Glomerular endothelial cell (primary cell): Measurements from ENCODE around the gene CEND1. TPM values are rescaled to one million over a fixed set of nuclear protein-coding genes. Genes with fewer than 3 reads are reported as not detected.

Experiments used
- DNase-seq: peaks from one replicate; pipeline ENCODE4 v3.0.0-alpha.2; 2011; ENCODE audit warnings: low read depth, low spot score; ENCODE audit errors: extremely low read depth
- total RNA-seq: library from RNA; depleted of rRNA; stranded (reverse); fragments of >200 nt; gene quantifications from 2 replicates; pipeline ENCODE4 v1.2.3, GENCODE V29; 2015

Gene CEND1
- total RNA-seq, 1 donor from 2014 or later, result 0.58 TPM

DNA sequence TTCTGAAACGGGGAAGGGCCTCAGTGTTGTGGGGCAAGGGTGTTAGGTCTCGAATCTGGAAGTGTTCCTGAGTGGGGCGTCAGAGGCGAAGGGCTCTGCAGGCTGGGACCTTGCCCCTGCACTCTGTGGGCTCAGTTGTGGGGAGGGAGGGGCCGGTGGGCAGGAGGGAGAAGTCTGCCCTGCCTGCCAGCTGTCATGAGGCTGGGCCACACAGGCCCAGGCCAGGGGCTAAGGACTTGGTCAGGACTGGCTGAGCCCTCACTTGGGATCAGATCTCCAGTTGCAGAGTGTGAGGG, 38.0 kb upstream of the CEND1 start, which contains the start of gene CRACR2B:
Gene CRACR2B, plus strand, starts transcription at position 23 of the 296 bp plus-strand sequence. CDS start 689 bp downstream, outside the sequence.
- no peak for DNase-seq

DNA sequence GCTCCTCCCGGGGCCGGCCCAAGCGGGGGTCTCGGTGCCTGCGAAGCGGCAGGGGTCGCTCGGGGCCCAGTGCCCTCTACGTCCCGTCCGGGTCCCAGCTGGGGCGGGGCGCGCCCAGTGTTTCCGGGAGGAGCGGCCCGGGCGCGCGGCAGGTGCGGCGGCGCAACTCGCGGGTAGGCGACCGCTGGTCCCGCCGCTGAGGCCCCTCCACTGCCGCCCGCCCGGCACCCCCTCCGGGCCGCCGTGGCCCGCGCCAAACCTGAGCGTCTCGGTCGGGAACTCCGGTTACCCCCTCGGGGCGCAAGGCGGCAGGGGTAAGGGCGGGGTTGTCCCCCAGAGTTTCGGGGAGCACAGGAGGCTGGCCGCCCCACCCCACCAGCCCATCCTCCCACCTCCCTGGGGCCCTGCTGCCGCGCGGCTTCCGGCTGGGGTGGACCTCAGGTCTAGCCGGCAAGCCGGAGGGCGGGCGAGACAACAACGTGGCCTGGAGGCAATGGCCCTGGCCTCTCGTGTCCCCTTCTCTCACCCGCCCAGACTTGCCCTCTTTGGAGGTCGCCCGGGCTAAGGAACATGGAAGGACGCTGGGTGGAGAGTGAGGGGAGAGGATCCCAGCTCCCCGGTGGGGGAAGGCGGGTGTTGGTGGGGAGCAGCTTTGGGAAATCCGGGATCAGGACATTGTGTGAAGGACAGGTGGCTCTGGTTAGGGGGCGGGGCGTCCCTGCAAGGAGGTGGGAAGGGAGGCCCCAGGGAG, 37.4 kb upstream of the CEND1 start:
- DNase-seq, result no peak

DNA sequence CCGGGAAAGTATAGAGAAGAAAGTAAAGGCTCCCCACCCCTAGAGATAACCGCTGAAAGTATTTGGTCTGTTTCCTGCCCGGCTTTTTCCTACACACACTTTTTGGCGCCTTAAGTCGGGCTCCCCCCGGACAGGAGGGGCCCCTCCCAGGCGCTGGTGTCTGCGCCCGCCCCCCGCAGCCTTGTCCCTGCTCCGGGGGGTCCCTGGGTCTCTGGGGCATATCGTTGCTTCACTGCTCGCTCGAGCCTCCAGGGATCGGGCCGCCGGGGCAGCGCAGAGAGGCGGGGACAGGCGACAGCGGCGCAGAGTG, 36.9 kb upstream of the CEND1 start:
- no peak for DNase-seq

DNA sequence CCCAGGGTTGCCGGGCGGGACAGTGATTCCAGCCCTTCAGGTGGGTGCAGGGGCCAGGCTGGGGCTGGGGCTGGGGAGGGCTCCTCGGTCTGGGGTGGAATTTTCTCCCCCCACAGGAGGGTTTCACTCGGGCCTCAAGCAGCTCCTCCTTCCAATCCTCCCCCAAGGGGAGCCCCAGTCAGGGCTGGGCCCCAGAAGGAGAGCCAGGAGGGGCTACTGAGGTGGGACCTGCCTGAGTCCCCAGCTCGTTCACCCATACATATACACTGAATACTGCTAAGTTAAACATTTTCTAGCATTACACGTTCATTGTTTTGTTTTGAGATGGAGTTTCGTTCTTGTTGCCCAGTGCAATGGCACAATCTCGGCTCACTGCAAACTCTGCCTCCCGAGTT, 36.3 kb upstream of the CEND1 start:
- no peak for DNase-seq

DNA sequence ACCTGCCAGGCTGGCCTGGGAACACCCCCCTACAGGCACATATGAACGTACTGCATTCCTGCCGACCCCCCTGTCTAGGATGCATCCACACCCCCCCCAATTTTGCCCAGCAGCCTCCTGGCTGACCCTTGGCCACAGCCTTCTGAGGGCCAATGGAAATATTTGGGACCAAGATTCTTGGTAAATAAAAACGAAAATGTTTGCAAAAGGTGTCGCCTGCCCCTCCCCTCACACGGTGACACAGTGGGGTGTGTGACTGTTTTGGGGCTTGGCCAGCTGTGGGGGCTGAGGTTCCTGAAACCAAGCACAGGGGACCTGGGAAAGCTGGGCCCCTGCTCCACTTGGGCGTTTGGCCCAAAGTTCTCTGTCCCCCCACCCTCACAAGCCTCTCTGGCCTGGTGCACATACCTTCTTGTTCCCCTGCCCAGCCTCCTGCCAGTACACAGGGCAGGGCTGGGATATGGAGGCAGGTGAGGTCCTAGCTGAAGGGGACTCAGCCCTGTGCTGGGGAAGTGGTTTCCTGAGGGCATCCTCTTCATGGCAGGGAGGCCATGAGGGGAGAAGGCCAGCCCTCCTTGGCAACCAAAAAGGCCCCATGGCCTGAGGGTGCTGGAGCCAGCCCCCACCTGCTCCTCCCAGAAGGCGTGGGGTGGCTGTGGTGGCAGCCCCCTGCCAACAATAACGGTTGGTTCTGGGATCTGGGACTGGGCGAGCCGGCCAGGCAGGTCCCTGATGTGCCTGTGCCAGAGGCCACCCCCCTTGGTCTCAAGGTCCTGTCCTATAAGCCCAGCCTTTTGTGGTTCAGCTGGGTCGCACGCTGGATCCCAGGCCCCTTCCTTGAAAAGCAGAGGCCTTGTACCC, 35.7 kb upstream of the CEND1 start:
- no peak for DNase-seq

DNA sequence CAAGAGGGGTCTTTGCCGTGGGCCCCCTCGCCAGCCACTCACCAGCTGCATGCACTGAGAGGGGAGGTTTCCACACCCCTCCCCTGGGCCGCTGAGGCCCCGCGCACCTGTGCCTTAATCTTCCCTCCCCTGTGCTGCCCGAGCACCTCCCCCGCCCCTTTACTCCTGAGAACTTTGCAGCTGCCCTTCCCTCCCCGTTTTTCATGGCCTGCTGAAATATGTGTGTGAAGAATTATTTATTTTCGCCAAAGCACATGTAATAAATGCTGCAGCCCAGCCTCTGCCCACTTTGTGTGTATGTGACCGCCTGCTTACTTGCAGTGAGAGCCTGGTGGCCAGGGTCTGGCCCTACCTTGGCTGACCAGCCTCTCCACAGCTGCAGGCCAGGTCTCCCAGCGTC, 35.1 kb upstream of the CEND1 start:
- DNase-seq, result no peak

DNA sequence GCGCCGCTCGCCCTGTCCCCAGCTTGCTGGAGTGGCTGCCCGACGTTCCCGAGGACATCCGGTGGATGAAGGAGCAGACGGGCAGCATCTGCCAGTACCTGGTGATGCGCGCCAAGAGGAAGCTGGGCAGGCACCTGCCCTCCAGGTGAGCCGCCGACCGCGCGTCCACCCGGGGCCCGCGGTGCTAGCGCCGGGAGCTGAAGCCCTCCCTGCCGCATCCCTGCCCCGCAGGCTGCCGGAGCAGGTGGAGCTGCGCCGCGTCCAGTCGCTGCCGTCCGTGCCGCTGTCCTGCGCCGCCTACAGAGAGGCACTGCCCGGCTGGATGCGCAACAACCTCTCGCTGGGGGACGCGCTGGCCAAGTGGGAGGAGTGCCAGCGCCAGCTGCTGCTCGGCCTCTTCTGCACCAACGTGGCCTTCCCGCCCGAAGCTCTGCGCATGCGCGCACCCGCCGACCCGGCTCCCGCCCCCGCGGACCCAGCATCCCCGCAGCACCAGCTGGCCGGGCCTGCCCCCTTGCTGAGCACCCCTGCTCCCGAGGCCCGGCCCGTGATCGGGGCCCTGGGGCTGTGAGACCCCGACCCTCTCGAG, 34.5 kb upstream of the CEND1 start:
- DNase-seq, result no peak

DNA sequence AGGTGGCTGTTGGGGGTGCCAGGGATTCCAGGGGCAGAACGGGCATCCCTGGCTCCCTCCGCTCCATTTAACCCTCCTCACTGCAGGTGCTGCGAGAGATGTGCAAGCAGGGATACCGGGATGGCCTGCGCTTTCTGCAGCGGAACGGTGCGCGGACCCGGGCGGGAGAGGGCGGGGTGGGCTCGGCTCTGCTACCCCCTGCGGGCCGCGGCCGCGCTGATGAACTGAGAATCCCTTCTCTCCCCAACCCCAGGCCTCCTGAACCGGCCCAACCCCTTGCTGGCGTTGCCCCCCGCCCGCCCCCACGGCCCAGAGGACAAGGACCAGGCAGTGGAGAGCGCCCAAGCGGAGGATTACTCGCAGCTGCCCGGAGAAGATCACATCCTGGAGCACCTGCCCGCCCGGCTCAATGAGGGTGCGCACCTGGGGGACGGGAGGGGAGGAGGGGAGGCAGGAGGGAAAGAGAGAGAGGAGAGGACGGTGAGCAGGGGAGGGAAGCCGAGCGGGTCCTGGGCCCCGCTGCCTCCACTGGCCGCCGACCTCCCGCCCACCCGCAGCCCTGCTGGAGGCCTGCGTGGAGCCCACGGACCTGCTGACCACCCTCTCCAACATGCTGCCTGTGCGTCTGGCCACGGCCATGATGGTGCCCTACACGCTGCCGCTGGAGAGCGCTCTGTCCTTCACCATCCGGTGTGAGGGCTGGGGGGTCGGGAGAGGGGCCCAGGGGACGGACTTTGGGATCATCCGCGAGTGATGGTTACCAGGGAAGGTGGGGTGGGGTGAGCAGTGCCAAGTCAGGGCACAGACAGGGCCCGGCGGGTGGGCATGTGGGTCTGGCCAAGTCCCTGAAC, 33.8 kb upstream of the CEND1 start:
- no peak for DNase-seq

DNA sequence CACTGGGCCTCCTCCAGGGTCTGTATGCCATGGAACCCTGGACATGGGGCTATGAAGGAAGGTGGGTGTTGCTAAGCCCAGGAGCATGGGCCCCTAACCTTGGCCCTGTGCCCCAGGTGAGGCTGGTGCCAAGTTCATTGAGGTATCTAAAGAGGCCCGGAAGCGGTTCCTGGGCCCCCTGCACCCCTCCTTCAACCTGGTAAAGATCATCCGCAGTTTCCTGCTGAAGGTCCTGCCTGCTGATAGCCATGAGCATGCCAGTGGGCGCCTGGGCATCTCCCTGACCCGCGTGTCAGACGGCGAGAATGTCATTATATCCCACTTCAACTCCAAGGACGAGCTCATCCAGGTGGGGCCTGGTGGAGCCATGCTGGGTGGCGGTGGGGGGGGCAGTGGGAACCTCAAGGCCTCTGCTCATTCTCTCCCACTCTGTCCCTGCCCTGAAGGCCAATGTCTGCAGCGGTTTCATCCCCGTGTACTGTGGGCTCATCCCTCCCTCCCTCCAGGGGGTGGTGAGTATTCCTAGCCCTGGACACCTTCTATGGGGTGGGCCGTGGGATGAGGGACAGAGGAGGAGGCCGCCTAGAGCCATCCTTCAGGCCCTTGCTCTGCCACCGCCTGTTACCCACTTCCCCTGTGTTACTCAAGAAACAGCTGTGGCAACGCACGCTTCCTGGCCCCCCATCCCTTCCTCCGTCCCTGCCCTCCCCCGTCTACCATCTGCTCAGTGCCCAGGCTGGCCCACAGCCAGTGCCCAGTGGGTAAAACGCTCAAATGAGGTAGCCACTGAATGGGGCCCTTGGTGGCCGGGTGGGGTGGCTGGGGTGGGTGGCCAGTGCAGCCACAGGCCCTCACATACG, 31.9 kb upstream of the CEND1 start:
- DNase-seq, result no peak

DNA sequence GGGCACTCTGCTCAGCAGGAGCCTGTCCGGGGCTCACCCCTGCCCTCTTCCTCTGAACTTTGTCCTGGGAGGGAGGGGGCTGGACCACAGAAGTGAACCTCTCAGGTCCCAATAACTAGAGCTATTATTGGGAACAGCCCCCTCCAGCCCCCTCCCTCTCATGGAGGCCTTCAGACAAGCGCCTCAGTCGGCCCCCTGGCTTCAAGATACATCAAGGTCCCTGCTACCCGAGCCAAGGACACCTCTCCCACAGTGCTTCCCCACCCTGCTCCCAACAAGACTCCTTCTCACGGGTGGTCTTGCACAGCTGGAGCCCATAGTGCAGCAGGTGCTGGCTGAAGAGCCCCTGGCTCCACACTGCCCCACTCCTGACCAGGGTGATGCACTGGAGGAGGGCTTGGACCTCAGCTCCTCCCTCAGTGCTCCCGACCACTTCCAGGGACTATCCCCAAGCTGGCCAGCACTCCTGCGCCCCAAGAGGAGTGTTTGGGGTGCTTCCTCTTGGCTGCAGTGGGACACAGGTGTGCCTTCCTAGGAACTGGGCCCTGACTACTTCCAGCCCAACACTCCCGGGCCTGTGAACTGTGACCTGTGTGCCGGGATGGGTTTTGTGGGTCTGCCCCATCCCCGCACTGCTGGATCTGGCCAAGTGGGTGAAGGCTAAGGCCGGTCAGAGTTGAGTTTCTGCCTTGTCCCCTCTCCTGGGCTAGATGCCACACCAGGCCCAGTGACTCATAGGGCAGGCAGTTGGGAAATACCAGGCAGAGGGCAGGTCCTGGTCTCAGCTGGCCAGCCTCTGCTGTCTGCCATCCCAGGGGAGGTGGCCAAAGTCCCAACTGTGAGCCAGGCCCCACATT, 31.0 kb upstream of the CEND1 start:
- DNase-seq, result no peak

DNA sequence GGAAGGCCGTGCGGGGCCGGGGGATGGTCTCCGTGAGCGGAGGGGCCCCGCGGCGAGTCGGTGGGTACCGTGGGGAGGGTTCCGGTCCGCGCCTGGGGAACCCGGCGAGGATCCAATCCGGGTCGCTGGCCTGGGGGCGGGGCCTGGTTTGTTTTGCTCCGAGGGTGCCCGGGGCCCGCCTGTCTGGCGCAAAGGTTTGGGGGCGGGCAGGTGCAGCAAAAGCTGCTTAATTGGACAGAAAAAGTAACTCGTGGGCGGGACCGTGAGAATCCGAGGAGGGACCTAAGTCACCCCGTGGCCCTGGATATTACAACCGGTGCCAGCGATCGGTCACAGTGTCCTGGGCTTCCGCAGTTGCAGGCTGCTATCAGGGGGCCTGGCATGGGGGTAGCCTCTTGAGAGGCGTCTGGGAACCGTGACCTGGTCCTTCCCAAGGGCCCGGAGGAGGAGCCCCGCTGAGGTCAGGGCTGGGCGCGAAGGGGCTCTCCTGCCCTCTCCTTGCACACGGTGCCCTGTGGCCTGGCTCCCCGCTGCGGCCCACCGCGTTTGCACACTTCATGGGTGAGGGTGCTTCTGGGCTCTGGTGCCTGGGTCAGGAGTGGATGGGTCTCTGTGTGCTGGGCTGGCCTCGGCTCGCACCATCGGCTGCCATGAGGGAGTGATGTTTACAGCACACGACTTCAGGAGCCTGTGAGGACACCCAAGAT, 30.2 kb upstream of the CEND1 start:
- no peak for DNase-seq

DNA sequence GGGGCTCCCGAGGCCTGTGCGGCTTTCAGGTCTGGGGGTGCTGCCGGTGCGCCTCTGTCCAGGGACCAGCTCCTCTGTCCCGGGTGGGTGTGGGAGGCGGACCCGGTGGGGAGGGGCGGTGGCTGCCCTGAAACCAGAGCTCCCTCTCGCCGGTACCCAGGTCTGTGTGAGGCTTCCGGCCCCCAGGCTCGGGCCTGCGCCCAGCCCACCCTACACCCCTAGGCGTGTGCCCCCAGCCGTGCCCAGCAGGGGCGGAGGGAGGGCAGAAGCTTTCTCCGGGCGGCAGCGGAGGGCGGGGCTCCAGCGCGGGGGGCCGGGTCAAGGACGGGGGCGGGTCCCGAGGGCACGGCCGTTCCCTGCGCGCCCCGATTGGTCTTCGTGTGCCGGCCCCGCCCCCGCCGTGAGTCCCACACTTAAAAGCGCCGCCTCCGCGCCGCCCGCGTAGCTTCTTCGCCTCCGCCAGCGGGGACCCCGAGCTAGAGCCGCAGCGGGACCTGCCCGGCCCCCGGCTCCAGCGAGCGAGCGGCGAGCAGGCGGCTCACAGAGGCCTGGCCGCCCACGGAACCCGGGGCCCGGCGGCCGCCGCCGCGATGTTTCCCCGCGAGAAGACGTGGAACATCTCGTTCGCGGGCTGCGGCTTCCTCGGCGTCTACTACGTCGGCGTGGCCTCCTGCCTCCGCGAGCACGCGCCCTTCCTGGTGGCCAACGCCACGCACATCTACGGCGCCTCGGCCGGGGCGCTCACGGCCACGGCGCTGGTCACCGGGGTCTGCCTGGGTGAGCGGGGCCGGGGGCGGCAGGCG, 29.4 kb upstream of the CEND1 start:
- no peak for DNase-seq

DNA sequence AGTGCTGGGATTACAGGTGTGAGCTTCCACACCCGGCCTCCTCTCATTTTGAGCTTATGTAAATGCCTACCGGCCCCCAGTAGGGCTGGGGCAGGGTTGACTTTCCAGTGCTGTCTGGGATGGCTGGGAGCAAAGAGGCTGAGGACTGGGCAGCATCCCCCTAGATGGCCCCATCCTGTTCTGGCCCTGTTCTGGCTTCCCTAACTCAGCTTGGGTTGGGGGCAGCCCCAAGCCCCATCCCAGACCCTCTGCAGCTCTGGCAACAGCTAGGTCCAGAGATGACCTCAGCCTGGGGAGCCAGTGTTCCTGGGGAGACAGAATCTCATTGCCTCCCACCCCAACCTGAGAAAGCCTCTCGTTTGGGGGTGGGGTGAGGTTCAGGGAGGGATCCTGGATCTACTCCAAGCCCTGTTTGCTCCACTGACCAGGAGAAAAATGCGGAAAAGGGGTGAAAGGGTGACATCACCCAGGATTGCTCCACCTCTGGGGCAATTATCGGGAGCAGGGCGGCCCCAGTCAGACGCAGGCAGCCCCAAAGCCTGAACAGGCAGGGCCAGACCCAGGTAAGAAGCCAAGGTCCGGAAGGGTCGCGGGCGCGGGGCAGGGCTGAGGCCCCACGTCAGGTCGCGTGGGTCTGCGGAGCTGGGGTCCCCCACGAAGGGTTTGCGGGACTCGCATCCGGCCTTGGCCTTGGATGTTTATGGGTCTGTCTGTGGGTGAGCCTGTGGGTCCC, 28.7 kb upstream of the CEND1 start, which contains the start of gene PNPLA2:
Gene PNPLA2, plus strand, starts transcription at position 519 of the 733 bp plus-strand sequence. CDS start 805 bp downstream, outside the sequence.
- DNase-seq, result no peak

DNA sequence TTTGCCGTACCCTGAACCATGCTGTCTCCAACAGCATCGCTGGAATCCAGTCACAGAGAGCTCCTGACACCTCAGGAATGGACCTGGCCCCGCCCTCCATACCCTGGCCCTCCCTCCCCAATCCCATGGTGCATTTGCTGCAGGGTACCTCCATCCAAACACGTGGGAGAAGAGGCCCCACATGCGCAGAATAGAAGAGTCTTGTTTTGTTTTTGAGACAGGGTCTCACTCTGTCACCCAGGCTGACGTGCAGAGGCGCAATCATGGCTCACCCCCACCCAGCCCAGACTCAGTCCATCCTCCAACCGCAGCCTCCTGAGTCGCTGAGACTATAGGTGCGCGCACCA, 26.5 kb upstream of the CEND1 start:
- no peak for DNase-seq

DNA sequence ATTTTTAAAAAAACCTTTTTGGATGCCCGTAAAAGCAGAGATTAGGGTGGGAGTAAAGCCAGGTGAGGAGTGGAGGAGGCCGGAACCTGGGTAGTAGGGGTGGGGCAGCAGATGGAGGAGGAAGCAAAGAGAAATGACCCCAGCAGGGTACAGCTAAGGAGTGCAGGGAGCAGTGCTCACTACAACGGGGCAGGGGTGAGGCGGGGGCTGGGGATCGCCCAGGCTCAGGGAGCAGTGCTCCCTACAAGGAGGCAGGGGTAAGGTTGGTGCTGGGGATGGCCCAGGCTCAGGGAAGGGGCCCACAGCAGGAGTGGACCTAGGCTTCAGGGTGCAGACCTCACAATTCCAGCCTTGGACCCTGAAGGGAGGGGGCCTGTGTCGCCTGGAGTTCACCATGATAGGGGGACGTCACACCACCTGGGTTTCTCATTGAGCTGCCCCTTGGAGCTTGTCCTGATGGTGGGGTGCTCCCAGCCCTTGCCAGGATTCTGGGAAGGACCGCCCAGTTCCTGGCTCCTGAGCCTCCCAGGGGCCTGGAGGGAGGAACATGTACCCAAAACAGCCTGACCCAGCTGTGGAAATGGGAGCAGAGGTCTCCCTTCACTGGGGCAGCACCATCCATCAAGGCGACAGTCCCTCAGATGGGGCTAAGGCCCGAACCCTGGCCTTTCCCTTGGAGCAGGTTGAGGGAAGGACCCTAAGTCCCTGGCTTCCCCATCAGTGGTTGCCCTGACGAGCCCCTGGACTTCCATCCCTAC, 26.0 kb upstream of the CEND1 start:
- DNase-seq, result no peak

DNA sequence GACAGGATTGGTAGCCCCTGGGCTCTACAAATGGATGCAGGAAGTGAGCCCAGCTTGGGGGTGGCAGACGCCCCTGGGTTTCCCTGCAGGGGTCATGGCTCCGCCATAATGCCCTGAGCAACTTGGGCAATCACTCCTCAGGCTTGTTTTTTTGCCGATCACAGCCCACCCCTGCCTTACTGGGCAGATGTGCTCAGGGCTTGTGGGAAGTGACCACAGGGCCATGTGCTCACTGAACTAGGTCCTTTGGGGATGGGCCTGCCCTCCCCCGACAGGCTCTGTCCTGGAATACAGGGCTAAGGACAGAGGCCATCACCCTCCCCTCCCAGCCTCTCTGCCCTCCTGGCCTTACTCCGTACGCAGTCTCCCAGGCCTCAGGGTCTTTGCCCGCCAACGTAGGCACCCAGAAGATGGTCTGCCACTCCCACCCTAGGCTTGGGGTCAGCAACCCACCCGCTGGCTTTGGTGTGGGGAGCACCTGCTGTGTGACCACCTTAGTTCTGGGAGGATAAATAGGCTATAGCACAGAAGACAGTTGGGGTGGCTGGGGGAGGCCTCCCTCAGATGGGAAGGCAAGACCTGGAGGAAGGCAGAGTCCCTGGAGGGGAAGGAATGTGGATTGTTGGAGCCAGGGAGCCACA, 23.7 kb upstream of the CEND1 start:
- DNase-seq, result no peak
